GM21717 (cell line): ENCODE data around the gene DDX51.
"Not testable (repeated sequence)": the region's sequence is repeated elsewhere in the genome, so short reads cannot be mapped to it uniquely, and the experiment has no call there.

ENCODE experiments used
- ATAC-seq: cut with Tn5 transposase; IDR thresholded peaks from one replicate; pipeline ENCODE4 v1.9.1; 2021; ENCODE audit warnings: mild to moderate bottlenecking, moderate library complexity; ENCODE audit not compliant: unreplicated experiment

Gene DDX51

DNA sequence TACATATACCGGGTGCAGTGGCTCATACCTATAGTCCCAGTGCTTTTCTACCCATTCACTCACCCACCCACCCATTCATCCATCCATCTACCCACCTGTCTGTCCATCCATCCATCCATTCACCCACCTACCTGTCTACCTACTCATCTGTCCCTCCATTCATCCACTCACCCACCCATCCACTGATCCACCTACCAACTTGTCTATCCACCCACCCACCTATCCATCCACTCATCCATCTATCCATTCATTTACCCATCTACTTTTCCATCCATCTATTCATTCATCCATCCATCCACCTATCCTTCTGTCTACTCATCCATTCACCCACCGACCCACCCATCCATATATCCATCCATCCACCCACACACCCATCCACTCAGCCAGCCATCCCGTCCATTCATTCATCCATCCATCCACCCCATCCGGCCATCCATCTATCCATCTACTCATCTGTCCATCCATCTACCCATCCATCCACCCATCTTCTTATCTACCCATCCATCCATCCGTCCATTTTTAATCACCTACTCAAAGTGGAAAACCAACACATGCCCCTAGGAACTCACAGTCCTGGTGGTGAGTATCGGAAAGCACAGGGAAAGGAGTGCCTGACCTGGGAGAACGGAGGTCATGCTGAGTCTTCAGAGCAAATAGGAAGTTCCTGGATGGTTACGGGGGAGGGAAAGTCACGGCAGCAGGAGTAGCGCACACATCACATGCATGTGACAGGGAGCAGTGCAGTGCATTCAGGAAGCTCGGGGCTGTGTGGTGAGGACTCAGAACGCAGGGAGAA is 20.0 kb downstream of the DDX51 start:
- no peak for ATAC-seq

DNA sequence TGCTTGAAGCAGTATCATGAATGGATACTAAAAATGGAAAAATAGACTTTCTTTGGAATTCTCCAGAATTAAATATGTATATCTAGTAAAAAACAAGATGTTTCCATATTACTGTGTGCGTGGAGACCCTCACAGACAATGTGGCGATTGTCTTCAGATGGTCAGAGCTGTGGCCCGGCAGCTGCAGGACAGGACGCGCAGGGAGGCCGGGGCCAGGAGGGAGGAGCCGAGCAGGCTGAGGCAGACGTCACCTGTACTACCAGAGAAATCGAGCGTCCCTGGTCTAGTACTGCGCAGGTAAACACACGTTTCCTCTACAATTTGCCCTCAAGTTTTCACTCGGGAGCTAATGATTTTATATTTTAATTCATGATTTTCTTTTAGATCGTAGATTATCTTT is 22.8 kb downstream of the DDX51 start:
- ATAC-seq, result no peak

DNA sequence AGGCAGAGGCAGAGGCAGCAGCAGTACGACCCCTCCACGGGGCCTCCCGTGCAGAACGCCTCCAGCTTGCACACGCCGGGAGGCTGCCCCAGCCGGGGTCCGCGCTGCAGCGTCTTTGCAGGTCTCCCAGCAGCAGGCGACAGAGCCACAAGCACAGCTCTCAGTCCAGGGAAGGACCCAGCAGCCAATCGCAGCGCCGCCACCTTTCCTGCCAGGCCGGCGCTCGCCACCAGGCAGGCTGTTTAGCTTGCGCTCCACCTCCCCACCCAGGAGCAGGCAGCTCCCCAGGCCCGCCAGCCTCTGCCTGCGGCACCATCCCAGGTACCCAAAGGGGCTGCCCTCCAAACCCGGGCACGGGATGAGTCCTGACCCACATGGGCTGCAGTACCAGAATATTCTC is 25.2 kb downstream of the DDX51 start:
- ATAC-seq, result no peak

DNA sequence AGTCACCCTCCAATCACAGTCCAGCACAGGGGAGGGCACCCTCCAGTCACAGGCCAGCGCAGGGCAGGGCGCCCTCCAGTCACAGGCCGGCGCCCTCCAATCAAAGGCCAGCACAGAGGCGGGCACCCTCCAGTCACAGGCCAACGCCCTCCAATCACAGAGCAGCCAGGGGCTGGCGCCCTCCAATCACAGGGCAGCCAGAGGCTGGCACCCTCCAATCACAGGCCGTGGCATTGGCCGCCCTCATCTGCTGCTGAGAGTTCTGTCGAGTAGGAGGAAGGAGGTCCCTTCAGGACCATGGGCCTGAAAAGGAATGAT is 26.6 kb downstream of the DDX51 start:
- ATAC-seq, result no peak

DNA sequence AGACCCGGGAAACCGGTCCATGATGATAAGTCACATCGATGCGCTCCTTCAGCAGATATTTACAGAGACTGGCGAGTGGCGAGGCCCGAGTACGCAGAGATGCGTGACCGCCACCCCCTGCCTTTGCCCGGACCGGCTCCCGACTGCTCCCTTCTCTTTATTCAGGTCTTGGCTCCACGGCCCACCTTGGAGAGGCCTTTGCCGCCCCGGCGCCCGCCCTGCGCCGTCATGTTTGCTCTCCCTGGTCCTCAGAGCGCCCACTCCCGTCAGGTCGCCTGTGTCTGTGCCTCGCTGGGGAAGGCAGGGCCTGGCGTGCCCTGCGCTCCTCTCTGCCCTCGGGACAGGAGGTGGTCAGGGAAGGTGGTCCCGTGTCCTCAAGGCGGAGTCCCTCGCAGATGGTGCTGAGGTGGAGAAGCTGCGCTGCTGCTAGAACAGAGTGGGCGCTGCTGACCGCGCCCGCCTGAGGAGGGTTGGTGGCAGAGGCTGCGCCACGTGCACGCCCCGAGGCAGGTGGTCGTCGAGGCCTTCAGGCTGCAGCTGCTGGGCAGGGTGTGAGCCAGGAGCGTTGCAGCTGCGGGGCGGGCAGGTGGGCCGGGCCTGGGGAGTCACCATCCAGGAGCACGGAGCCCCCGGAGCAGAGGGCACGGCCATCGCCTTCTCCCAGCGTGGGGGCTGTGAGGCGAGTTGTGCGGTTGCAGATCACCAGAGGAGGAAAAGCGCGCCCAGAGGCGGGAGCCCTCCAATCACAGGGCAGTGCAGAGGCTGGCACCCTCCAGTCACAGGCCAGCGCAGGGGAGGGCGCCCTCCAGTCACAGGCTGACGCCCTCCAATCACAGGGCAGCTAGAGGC is 27.2 kb downstream of the DDX51 start:
- no peak for ATAC-seq

DNA sequence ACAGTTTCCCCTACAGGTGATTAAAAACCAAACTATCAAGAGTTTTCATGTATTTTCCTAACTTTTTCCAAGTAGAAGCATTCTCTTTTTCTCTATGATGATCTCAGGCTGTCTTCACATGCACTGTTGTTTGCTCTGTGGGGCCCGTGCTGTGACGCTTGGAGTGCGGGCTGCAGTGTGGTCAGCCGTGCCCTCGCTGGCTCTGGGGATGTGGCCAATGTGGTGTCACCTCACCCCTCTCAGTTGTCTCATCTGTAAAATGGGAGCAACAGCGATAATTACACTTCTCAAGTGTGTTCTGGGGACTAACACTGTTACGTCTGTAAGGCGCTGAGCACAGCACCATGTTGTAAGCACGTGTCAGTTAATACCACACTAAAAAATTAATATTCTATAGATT is 28.6 kb downstream of the DDX51 start:
- no peak for ATAC-seq

DNA sequence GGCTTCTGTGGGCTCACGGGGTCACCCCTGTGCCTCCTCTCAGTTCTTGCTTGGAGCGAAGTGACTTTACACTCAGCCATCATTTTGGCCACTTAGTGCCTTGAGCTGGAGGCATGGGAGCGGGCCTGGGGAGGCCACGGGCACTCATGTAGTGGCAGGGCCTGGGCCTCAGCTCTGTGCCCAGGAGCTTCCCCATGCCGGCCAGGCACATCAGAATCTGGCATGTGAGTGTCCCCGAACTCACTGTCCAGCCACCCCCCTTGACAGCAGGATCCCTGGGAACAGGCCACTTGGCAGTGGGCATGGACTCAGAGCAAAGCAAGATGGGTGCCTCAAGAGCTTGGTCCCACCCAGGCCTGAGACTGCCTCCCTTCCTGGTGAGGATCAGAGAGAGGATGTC is 29.5 kb downstream of the DDX51 start:
- ATAC-seq, result no peak

DNA sequence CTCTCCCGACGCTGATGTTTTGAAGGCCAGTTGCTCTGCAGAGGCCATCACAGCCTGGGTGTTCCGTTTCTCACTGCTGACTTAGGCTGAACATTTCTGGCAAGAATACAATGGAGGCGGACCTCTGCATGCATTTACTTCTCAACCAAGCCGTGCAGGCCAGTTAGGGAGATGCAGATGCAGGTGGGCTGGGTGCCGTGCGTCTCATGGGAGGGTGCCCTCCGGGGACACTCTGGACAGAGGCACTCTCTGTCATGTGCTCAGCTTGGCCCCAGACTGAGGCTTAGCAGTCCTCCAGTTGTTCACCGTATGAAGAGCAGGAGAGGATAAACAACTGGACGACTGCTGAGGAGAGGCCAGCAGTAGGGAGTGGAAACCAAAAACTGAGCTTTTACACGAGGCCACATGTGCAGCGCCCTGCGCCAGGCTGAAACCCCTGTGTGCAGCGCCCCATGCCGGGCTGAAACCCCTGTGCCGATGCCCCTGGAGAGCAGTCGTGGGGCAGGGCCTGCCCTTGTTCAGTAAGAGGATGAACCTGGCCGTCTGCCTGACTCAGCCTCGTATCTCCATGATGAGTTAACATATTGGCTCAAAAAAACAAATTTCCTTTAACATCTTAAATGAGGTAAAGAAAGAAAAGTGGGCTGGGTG is 32.3 kb downstream of the DDX51 start:
- no peak for ATAC-seq

DNA sequence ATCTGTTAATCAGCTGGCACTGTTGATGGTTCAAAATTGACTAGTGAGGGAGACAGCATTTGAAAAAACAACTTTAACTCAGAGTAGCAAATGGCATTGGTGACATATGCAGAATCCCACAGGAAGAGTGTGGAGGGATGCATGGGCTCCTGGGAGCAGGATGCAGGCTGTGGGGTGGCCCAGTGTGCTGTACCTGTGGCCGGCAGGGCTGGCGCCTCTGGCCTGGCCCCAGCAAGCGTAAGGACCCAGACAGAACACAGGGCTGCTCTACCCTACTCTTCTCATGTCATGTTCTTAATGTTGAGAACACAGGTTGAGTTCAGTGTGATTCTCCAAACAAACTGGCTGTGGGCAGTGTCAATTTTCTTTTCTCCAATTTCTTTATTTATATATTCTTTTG is 33.4 kb downstream of the DDX51 start:
- no peak for ATAC-seq

DNA sequence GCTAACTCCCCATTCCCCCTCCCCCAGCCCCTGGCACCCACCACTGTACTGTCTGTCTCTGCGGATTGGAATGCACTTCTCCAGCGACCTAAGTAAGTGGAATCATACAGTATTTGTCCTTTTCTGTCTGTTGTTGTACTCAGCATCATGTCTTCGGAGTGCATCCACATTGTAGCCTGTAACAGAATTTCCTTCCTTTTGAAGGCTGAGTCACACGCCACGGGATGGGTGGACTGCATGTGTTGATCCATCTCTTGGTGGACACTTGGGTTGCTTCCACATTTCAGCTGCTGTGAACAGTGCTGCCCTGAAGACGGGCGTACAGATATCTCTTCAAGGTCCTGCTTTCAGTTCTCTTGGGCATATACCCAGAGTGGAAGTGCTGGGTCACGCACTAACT is 34.4 kb downstream of the DDX51 start:
- ATAC-seq, result no peak

DNA sequence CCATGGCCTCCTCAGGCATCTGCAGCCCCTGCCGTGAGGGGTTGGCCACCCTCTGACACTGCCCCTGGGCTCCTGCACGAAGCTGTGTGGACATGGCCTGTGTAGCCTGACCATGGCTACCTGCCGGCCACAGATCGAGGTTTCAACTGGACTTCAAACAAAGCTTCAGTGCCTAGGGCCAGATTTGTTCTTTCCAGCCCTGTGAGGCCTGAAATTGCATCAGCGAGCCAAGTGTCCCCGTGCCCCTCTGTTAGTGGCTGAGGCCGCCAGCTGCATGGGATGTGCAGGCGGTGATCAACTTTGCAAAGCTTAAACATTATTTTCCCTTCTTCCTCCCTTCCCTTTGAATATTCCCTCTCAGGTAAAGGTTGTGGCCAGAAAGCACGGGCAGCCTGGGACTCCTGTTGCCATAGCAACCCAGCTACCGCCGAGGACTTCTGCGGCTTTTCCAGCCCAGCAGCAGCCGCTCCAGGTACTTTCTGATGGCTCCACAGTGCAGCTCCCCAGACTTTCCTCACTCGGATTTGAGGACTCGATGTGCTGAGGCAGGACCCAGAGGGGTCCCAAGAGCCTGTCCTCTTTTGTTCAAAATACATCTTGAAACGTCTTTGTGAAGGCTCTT is 35.8 kb downstream of the DDX51 start:
- ATAC-seq, result no peak

DNA sequence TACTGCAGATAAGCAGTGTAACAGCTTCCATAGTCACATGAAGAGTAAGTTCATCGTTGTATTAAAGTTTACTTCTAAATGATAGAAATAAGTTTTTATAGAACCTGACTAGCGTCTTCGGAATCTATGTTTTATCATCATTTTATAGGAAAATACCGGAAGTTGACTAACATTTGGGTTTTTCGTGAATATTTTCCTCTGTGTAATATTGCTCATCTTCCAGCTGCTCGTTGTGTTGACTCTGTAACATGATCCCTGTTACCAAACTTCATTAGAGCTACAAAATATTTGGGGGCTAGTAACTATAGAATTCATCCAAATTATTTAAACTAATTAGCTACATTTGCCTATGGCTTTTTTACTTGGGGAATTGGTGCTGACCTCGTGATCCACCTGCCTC is 37.2 kb downstream of the DDX51 start:
- no peak for ATAC-seq

DNA sequence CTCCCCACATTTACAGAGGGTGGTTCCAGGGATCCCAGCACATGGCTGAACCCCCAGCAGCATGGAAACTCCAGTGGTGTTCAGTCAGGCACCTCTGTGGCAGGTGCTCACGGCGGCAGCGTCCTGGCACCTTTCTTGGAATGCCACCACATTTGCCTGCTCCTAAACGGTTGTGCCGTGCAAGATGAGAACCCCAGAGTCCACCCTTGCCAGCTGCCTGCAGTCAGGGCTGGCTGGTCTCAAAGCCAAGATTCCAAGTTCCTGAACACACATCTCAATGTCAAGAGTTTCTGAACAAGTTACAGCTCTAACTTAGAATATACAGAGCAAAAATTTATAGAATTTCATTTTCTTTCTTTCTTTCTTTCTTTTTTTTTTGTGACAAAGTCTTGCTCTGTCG is 38.7 kb downstream of the DDX51 start:
- ATAC-seq, result no peak

DNA sequence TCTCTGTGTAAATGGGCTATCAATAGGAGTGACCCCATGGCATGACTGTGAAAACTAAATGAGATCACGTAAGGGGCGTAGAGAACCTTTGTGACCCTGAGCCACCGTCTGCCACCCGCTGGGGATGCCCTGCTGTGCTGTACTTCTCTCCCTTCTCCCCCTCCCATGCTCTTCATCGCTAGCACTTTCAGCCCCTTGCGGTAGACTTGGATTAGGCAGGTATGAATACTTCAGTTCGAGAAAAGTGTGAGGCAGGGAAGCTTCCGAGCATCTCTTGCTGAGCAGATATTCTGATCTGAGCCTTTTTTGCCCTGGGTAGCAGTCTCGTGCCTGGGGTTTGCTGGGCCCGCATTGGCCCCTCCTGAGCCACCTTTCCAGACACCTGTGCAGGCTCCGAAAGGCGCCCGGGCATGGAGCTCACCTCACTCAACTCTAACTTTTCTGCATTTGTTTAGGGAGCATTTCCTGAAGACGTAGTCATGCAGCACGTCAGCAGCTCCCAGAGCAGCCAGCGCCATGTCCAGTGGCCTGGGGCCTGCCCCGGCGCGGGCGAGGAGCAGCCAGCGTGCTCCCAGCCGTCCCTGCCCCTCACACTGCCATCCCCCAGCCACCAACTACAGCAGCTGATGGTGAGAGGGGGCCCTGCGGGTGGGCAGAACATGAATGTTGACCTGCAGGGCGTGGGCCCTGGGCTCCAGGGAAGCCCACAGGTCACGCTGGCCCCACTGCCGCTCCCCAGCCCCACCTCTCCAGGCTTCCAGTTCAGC is 40.4 kb downstream of the DDX51 start:
- ATAC-seq, result no peak

DNA sequence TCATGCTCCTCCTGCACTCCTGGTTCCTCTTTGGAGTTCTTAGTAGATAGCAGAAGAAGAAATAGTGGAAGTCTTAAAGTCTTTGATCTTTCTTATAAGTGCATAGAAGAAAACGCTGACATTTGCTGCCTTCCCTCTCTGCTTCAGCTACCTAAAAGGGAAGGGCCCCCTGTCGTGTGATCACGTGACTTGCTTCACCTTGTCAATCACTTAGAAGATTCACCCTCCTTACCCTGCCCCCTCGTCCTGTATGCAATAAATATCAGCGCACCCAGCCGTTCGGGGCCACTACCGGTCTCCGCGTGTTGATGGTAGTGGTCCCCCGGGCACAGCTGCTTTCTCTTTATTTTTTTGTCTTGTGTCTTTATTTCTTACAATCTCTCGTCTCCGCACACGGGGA is 41.0 kb downstream of the DDX51 start:
- ATAC-seq, result not testable (repeated sequence)

DNA sequence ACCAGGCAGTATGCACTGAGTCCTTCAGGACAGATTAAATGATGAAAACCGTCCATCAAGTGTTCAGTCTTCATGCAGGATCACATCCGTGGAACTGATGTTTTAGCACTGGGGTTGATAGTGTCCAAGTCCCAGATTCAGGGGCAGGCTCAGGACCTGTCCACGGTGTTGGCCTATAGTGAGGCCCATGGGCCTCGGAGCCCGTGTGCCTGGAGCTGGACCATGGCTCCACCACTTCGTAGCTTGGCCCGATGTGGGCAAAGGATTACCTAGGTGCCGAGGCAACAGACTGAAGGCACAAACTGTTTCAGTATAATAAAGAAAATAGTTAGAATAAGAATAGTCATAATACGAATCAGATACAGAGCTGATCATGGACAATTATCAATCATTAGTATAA is 41.8 kb downstream of the DDX51 start:
- no peak for ATAC-seq

DNA sequence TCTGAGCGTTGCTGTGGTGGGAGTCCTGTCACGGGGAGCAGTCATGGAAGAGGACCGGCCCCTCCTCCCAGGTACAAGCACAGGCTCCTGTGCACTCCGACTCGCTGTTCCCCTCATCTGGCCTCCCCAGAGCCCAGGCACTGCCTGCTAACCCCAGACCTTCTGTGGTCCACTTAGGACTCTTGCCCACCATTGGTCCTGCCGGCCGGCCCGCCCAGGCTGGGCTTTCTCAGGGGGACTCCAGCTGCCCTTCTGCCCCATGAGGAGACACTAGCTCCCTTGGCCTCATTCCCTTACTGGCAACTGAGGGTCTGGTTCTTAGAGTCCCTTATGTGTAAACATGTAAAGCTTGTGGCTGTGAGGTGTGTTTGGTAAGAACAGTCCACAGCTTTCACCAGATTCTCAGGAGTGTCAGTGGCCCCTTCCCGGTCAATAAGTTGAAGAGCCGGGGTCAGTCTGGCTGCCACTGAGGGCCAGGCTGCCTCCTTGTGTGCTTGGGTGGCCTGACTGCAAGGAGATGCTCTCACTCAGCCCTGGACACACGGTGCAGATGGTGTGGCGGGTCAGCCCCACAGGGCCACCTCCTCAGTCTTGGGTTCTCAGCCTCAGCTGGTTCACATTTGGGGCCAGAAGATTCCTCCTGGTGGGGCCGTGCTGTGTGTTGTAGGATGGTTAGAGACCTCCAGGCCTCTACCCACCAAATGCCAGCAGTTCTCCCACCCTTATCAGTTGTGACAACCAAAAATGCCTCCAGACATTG is 43.6 kb downstream of the DDX51 start:
- no peak for ATAC-seq

DNA sequence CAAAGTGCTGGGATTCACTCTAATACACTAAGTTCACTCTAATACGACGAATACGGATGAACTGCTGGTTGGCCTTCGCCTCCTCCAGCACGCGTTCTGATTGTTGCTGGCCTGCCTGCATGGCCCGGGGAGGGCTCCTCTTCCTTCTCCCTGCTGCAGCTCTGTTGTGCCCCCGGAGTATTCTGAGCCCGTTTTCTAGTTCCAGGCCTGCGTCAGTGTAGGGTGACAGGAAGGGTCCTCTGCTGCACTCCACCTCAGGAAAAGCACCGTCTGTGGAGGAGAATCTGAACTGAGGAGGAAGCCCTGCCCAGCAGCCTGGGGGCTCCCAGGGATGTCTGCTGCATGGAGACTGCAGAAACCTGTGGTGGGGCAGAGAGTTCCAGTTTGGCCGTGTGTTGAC is 44.4 kb downstream of the DDX51 start:
- no peak for ATAC-seq

DNA sequence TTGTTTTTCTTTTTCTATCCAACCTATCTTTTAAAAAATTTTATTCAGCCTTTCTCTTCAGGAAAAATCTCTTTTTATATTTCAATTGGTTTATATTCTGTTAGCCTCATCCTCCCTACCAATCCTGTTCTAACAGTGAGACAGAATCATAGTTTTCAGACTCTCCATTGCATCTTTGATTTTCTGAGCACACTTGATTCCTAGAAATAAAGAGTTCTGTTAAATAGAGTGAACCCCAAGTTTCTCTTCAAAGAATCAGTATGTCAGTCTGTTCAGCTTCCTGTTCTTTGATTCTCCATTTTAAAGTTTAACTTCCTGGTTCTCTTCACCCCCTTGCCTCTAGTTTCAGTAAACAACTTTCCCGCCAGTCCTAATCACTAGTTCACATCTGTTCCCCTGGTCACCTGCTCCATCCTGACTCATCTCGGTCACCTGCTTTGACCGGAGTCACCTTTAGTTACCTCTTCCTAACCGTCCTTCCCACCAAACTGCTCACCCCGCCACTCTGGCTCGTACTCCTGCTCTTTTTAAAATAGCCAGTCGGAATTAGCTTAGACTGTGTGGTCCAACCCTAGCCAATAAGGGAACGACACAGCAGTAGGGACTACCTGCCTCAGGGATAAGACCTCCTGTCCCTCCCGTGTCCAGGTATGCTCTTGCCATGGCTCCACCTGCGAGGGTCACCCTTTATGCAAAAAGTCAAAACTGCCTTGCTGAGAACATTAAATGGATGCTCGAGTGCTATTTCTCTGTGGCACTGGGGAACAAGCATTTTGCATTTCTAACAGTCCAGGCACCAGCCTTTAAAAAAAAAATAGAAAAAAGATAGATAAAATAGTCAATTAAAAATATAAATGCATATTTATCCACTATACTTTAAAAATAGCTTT is 48.4 kb downstream of the DDX51 start:
- ATAC-seq, result no peak
